T-helper 2 cell treated with Interferon-gamma antibody and Interleukin-4, amounts not matched to agents 5 μg/mL and 100 μg/mL, for 36 hours (primary cell): ENCODE measurements around the gene GPATCH3.

Source experiments
- DNase-seq: peaks from one replicate; pipeline ENCODE4 v3.0.0; 2021; ENCODE audit warnings: low spot score
- H3K27ac Mint-ChIP-seq: one replicate; pipeline ENCODE4 v1.8.0; 2021; ENCODE audit warnings: mild to moderate bottlenecking, mixed read lengths
- H3K27me3 Mint-ChIP-seq: one replicate; pipeline ENCODE4 v1.8.0; 2021; ENCODE audit warnings: low read depth, mixed read lengths
- H3K36me3 Mint-ChIP-seq: one replicate; pipeline ENCODE4 v1.8.0; 2021; ENCODE audit warnings: low read depth, mixed read lengths
- H3K4me1 Mint-ChIP-seq: one replicate; pipeline ENCODE4 v1.8.0; 2021; ENCODE audit warnings: low read depth, mixed read lengths
- H3K4me3 Mint-ChIP-seq: one replicate; pipeline ENCODE4 v1.8.0; 2022; ENCODE audit warnings: mild to moderate bottlenecking, moderate library complexity, mixed read lengths
- H3K9me3 Mint-ChIP-seq: one replicate; pipeline ENCODE4 v1.8.0; 2021; ENCODE audit warnings: mixed read lengths

Gene GPATCH3

DNA sequence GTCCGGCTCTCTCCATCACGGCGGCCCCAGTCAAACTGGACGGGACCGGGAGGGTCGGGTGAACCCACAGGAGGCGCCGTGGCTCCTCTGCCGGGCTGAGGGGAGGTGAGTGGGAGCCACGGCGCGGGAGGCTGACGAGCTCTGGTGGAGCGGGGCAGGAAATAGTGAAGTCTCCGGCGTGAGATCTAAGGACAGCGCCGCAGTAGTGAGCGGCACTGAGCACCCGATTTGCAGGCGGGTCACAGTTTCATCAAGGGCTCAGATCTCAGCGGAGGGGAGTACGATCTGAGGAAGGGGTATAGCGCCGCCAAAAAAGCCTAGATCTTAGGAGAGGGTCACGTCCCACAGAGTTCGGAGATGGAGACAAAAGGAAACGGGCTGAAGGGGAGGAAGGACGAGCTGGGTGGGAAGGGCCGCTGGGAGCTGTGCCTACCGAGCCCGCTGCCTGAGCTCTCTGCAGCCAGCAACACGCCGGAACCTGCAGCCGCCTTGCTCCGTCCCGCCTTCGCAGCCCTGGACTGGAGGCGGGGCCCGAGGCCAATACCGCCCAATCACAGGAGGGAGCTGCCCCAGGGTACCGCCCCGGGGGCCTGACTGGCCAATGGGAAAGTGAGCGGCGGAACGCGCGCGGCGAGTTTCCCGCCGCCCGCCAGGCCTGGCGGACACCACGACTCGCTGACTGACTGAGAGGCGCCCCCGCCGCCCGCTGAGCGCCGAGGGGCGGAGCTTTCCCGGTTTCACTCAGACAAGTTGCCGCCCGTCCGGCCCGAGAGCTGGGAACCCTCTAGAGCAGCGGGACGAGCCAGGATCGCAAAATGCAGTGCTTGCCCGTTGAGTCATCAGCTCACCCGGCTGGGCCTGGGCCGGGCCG is 35.4 kb downstream of the GPATCH3 start:
- Mint-ChIP-seq H3K4me1 (peaks cover 20% of the 10 kb centered on the region), H3K9me3 (no peaks in the 10 kb centered on the region), H3K27me3 (no peaks in the 10 kb centered on the region), H3K36me3 (no peaks in the 10 kb centered on the region), H3K4me3 (peak overlapping the region; percentile 93), H3K27ac (peak overlapping the region; percentile 97)
- peak; percentile 96 for DNase-seq

DNA sequence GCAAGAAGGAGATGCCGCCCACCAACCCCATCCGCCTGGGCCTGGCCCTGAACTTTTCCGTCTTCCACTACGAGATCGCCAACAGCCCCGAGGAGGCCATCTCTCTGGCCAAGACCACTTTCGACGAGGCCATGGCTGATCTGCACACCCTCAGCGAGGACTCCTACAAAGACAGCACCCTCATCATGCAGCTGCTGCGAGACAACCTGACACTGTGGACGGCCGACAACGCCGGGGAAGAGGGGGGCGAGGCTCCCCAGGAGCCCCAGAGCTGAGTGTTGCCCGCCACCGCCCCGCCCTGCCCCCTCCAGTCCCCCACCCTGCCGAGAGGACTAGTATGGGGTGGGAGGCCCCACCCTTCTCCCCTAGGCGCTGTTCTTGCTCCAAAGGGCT is 36.6 kb downstream of the GPATCH3 start:
- Mint-ChIP-seq H3K36me3 (no peaks in the 10 kb centered on the region), H3K9me3 (no peaks in the 10 kb centered on the region), H3K27ac (peak overlapping the region; percentile 51), H3K4me3 (peak overlapping the region; percentile 93), H3K4me1 (peaks cover 20% of the 10 kb centered on the region), H3K27me3 (no peaks in the 10 kb centered on the region)
- DNase-seq = no peak

DNA sequence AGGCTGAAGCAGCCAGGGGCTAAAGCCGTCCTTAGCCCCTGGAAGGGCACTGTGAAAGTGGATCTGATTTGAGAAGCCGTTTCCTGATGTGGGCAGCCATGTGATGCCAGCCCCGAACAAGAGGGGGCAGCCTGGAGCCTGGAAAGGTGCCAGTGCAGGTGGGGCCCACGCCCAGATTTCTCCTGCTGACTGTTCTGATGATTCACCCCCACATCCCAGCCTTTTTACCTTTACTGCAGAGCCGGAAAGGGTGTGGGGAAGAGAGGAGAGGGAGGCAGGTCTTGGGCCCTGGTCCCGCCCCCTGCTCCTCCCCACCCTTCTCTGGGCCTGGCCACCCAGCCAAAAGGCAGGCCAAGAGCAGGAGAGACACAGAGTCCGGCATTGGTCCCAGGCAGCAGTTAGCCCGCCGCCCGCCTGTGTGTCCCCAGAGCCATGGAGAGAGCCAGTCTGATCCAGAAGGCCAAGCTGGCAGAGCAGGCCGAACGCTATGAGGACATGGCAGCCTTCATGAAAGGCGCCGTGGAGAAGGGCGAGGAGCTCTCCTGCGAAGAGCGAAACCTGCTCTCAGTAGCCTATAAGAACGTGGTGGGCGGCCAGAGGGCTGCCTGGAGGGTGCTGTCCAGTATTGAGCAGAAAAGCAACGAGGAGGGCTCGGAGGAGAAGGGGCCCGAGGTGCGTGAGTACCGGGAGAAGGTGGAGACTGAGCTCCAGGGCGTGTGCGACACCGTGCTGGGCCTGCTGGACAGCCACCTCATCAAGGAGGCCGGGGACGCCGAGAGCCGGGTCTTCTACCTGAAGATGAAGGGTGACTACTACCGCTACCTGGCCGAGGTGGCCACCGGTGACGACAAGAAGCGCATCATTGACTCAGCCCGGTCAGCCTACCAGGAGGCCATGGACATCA is 37.2 kb downstream of the GPATCH3 start, which contains the start of gene SFN:
Gene SFN, plus strand, starts transcription at position 369 of the 904 bp plus-strand sequence. Its CDS starts 64 bp downstream, at position 433.
- H3K27me3 Mint-ChIP-seq = no peaks in the 10 kb centered on the region
- H3K9me3 Mint-ChIP-seq = no peaks in the 10 kb centered on the region
- no peaks in the 10 kb centered on the region for H3K36me3 Mint-ChIP-seq
- peaks cover 20% of the 10 kb centered on the region for H3K4me1 Mint-ChIP-seq
- H3K4me3 Mint-ChIP-seq = peak within 1 kb of the TSS; percentile 93
- DNase-seq = peak; percentile 32
- H3K27ac Mint-ChIP-seq = peak within 1 kb of the TSS; percentile 68

DNA sequence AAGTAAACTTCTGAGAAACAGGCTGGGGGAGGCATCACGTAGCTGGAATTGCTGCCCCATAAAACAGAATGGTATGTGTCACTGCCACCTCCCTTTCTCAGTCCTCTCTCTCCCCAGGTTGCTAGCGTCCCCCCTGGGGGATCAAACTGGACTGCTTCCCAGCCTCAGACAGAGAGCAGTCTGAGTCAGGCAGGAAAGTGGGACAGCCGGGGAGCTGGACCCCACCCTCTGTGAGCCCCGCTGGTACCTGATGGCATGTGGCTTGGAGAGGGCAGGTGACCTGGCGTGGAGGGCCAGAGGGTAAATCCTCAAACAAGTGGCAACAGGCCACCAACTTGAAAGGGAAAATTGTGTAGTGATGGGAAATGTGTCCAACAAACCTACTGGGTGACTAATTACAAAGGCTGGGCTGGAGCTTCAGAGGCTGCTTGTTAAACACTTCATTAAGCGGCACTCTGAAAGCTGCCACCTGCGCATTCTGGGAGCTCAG is 38.3 kb downstream of the GPATCH3 start:
- H3K9me3 Mint-ChIP-seq = no peaks in the 10 kb centered on the region
- peak overlapping the region; percentile 52 for H3K27ac Mint-ChIP-seq
- peak overlapping the region; percentile 64 for H3K4me3 Mint-ChIP-seq
- peaks cover 20% of the 10 kb centered on the region for H3K4me1 Mint-ChIP-seq
- DNase-seq = no peak
- H3K36me3 Mint-ChIP-seq = peaks cover 3% of the 10 kb centered on the region
- no peaks in the 10 kb centered on the region for H3K27me3 Mint-ChIP-seq

DNA sequence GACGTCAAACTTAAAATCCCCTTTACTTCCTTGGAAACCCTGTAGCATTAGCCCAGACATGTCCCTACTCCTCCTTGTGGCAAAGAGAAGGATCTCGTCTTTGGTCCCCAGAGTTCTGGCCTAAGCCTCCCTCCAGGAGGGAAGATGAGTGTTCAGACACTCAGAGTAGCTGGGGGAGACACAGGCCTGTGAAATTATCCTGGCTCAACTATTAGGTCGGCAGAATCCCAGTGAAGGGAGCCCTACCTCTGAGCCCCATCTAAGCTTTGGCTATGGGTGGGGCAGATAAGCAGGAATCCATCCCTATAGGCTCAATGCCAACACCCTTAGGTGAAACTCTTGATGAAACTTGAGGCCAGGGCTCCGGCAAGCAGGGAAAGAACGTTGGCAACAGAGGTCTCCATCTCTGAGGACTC is 39.0 kb downstream of the GPATCH3 start:
- no peaks in the 10 kb centered on the region for H3K9me3 Mint-ChIP-seq
- no peak for DNase-seq
- peaks cover 4% of the 10 kb centered on the region for H3K36me3 Mint-ChIP-seq
- no peaks in the 10 kb centered on the region for H3K27me3 Mint-ChIP-seq
- H3K4me3 Mint-ChIP-seq = no peak overlapping the region
- H3K4me1 Mint-ChIP-seq = peaks cover 20% of the 10 kb centered on the region
- H3K27ac Mint-ChIP-seq = no peak overlapping the region

DNA sequence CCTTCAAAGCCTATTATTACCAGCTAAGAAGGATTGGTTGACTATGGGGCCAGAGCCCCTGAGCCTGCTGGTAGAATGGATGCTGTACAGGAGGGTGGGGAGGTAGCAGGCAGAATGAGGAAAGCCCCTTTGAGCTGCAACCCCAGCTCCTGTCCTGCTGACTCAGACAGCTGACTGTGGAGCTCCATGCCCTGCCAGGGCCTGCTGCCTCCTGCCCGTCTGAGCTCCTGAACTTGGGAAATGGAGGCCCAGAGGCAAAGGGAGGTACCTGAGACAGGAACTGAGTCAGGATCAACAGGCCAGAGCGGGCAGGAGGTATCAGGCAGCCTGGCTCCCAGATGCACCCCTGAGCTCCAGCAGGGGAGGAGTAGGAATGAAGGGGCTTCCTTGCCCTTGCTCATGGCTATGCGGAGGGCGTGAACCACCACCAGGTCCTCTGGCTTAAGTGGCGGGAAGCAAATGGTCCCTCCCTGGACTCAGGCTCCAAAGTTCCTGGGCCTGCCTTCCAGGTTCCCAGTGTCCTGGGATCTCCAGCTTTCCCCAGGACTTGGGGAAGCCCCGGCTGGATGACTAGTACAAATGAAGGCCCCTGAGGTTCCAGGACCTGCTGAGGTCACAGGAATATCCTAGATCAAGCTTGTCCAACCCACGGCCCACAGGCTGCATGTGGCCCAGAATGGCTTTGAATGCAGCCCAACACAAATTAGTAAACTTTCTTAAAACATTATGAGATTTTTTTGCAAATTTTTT is 41.2 kb downstream of the GPATCH3 start:
- Mint-ChIP-seq H3K27ac (no peak overlapping the region), H3K36me3 (peaks cover 12% of the 10 kb centered on the region), H3K9me3 (no peaks in the 10 kb centered on the region), H3K27me3 (no peaks in the 10 kb centered on the region), H3K4me3 (no peak overlapping the region), H3K4me1 (peaks cover 11% of the 10 kb centered on the region)
- no peak for DNase-seq

DNA sequence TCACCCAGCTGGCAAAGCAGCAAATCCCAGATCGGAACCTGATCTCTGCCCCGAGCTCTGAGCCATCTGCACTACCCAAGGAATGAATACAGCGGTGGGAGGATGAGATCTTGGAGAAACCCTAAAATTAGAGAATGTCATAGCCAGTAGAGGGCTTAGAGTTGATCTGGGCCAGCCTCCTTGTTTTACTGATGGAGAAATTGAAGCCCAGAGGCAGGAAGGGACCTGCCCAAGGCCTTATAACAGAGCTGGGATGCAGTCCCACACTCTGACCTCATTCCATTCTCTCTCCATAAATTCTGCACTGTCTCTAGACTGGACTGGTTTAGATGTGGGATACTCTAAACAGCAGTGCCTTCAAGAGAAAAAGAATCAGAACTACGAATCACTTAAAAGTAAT is 42.1 kb downstream of the GPATCH3 start:
- no peak overlapping the region for H3K27ac Mint-ChIP-seq

DNA sequence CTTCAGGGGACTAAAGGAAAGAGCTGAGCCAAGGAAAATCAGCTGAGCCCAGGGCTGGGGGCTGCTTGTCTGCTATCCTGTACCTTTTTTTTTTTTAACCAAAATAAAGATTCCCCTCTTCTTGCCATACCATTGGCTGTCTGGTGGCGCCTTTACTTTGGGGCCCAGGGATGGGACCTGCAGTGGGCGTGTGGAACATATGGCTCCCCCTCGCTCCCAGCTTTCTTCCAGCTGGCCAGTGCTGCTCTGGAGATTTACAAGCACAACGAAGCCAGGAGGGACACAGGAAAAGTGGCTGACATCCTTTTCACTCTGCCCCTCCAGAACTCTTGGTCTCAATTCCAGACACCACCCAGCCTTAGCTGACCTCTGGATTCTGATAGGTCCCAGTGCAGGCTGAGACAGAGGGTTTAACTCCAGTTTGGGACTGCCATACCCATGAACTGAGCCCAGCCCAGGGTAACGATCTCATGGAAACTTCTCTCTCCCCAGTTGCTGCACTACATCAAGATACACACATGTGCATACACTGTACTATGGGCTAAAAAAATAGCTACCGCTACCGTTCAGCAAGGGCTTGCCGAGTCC is 42.7 kb downstream of the GPATCH3 start:
- H3K4me3 Mint-ChIP-seq = no peak overlapping the region
- H3K36me3 Mint-ChIP-seq = peaks cover 24% of the 10 kb centered on the region
- DNase-seq = no peak
- H3K4me1 Mint-ChIP-seq = peaks cover 4% of the 10 kb centered on the region
- H3K27ac Mint-ChIP-seq = no peak overlapping the region
- H3K9me3 Mint-ChIP-seq = no peaks in the 10 kb centered on the region
- no peaks in the 10 kb centered on the region for H3K27me3 Mint-ChIP-seq

More for the DNA sequence above, 42.1 kb downstream of the GPATCH3 start:
- Mint-ChIP-seq H3K4me1 (peaks cover 8% of the 10 kb centered on the region), H3K4me3 (no peak overlapping the region), H3K36me3 (peaks cover 18% of the 10 kb centered on the region), H3K27me3 (no peaks in the 10 kb centered on the region), H3K9me3 (no peaks in the 10 kb centered on the region)
- no peak for DNase-seq

DNA sequence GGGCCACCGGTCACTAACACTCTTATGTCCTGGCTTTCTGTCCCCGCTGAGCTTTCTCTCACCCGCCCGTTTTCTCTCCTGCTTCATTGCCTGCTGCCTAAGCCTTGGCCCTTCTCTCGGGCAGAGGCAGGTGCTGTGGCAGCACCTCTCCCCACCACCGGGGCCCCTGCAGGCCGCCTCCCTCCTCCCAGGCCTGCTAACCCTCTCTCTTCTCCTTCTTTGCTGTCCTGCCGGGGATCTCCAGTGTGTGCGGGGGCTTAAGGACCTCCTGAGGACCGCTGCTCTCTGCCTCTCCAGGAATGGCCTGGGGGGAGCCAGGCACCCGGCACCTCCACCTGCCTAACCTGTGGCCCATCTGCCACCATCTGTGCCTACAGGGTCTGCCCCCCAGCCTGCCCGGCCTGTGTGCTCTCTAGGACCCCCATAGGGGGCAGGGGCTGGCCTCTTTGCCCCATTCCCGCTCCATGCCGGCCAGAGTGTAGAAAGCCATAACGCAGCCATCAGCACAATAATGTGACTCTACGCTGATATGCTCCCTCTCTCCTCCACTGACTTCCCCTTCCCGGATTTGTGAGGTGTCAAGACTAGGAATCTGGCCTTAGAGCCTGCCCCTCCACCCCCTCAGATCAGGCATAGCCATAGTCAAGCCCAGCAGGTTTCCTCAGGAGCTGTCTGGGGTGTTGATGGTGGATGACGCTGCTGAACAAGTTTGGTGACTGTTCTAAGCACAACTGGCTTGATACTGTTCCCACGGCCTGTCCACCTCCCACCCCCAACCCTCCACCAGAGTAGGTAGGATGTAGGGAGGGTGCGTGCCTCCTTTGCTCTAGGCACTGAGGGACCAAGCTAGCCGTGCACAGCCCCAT is 43.4 kb downstream of the GPATCH3 start:
- no peak overlapping the region for H3K27ac Mint-ChIP-seq
- DNase-seq = no peak
- H3K4me3 Mint-ChIP-seq = no peak overlapping the region
- H3K9me3 Mint-ChIP-seq = no peaks in the 10 kb centered on the region
- peaks cover 31% of the 10 kb centered on the region for H3K36me3 Mint-ChIP-seq
- H3K27me3 Mint-ChIP-seq = no peaks in the 10 kb centered on the region
- H3K4me1 Mint-ChIP-seq = no peaks in the 10 kb centered on the region

DNA sequence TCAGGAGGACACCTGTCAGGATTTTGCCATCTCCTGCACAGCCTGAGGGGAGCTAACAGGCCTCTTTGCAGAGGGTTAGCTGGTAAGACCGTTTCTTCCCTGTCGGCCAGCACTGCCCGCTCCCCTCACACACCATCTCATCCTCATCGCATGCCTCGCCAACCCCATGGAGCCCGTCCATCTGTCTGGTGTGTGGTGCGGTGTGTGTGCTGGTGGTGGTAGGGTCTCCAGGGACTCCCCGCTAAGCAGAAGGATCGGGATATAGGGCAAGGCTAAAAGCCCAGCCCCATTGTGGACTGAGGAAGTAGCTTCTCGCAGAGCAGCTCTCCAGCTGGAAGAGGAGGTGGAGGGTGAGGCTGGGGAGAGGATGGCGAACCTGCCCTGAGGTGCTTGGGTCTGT is 44.1 kb downstream of the GPATCH3 start:
- Mint-ChIP-seq H3K4me1 (no peaks in the 10 kb centered on the region), H3K36me3 (peaks cover 37% of the 10 kb centered on the region), H3K27me3 (no peaks in the 10 kb centered on the region), H3K4me3 (no peak overlapping the region), H3K27ac (no peak overlapping the region), H3K9me3 (no peaks in the 10 kb centered on the region)
- no peak for DNase-seq

DNA sequence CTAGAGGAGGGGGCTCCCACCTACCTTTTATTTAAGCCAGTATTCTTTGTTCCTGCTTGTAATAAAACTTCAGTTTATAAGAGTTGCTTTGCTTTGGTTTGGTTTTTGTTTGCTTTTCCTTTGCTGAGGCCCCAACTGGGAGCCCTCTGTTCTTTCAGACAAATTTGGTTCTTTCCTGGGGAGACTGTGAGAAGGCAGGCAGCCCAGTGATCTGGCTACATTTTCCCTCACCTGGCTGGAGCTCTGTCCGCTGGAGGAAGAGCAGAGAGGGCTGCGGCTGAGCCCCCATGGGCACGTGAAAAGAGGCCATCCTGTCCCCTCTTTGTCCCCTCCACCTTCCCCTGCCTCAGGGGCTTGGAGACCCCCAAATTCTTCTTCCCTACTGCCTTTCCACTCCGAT is 44.6 kb downstream of the GPATCH3 start:
- H3K4me1 Mint-ChIP-seq = no peaks in the 10 kb centered on the region
- H3K36me3 Mint-ChIP-seq = peaks cover 37% of the 10 kb centered on the region
- no peaks in the 10 kb centered on the region for H3K27me3 Mint-ChIP-seq
- DNase-seq = no peak
- no peak overlapping the region for H3K4me3 Mint-ChIP-seq
- H3K9me3 Mint-ChIP-seq = no peaks in the 10 kb centered on the region
- peak overlapping the region; percentile 15 for H3K27ac Mint-ChIP-seq

DNA sequence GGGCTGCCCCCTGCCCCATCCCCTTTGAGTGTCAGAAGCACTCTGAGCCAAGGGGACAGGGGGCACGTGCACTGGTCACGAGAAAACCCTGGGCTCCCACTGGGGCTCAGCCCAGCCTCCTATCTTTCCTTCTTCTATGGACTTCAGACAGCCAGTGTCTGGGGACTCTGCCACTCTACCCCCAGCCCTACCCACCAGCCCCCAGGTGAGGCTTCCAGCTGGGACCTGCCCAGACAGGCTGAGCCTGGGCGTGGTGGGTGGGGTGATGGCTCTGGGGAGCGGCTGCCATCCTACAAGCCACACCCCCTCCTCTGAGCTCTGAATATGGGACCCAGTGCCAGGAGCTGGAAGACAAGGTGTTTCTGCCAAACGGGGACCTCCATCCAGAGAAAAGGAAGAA is 45.4 kb downstream of the GPATCH3 start:
- no peaks in the 10 kb centered on the region for H3K27me3 Mint-ChIP-seq
- no peak overlapping the region for H3K4me3 Mint-ChIP-seq
- H3K4me1 Mint-ChIP-seq = no peaks in the 10 kb centered on the region
- H3K9me3 Mint-ChIP-seq = no peaks in the 10 kb centered on the region
- H3K36me3 Mint-ChIP-seq = peaks cover 41% of the 10 kb centered on the region
- DNase-seq = no peak
- H3K27ac Mint-ChIP-seq = no peak overlapping the region
